Measurements from ENCODE around the gene P2RX6. TPM values are rescaled to one million over a fixed set of nuclear protein-coding genes. Genes with fewer than 3 reads are reported as not detected.
A peak's percentile ranks its signal among the peaks of the same experiment; 100 is the strongest.

P2RX6 gene
- total and polyA plus RNA-seq, 2 experiments from 2014 or later: 3.3 to 8.0 TPM

DNA sequence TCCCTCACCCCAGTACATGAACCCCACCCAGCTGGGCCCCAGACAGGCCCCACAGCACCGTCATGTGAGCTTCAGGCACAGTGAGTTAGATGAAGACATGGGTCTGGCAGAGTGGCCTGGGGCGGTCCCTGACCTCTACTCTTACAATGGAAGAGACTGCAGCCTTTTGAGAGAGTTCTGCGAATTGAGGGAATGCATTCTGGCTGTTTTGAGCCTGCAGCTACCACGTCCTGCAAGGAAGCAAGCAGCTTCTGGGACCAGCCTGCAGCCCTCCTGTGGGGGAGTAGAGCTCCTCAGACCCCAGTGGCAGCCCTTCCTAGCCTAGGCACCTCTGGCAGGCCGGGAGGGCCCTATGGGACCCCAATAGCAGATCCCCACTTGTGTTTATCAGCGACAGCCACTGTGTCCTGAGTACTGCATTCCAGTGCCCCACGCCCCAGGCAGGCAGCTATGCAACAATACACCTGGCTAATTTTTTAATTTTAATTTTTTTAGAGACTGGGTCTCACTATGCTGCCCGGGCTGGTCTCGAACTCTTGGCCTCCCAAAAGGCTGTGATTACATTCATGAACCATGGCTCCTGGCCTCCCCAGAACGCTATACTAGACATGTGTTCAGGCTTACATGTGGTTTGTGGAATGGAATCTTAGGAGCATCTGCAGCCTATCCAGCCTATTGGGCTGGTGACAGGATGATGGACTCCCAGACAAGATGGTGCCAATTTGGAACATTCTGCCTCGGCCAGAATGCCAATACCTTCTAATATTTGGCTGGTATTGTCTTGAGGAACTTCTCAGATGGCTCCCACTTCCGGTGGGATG is 18.1 kb downstream of the P2RX6 start:
- H3K9me3 ChIP-seq (ENCODE audit: low read depth): no peaks in the 10 kb centered on the region
- no peaks in the 10 kb centered on the region for H3K36me3 ChIP-seq (replicated peaks; ENCODE audit: insufficient read depth, low read depth)
- no peaks in the 10 kb centered on the region for H3K27me3 ChIP-seq
- no peak for DNase-seq (ENCODE audit: low spot score)
- peaks cover 17% of the 10 kb centered on the region for H3K4me1 ChIP-seq (ENCODE audit: insufficient read depth)
- peak overlapping the region; percentile 63 for H2AFZ ChIP-seq
- no peaks in the 10 kb centered on the region for H4K20me1 ChIP-seq (ENCODE audit: insufficient read depth, poor library complexity, severe bottlenecking)
- peak overlapping the region; percentile 91 for H3K4me2 ChIP-seq
- TF ChIP-seq, protein P1, sequence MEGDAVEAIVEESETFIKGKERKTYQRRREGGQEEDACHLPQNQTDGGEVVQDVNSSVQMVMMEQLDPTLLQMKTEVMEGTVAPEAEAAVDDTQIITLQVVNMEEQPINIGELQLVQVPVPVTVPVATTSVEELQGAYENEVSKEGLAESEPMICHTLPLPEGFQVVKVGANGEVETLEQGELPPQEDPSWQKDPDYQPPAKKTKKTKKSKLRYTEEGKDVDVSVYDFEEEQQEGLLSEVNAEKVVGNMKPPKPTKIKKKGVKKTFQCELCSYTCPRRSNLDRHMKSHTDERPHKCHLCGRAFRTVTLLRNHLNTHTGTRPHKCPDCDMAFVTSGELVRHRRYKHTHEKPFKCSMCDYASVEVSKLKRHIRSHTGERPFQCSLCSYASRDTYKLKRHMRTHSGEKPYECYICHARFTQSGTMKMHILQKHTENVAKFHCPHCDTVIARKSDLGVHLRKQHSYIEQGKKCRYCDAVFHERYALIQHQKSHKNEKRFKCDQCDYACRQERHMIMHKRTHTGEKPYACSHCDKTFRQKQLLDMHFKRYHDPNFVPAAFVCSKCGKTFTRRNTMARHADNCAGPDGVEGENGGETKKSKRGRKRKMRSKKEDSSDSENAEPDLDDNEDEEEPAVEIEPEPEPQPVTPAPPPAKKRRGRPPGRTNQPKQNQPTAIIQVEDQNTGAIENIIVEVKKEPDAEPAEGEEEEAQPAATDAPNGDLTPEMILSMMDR (IDR thresholded peaks at IDR 0.05; ENCODE audit: poor library complexity): no peak
- TF ChIP-seq EZH2phosphoT487 (IDR thresholded peaks at IDR 0.05; ENCODE audit: low read depth, severe bottlenecking, unreplicated experiment): no peak
- TF ChIP-seq EZH2 (IDR thresholded peaks at IDR 0.05; ENCODE audit: borderline replicate concordance): no peak
- H3K27ac ChIP-seq: peak overlapping the region; percentile 52
- 76% methylated on average over 12 of the region's 12 CpGs for WGBS (ENCODE audit: low lambda C conversion rate, missing lambda C conversion rate)
- H3K79me2 ChIP-seq: no peaks in the 10 kb centered on the region
- H3K4me3 ChIP-seq: no peak overlapping the region
- H3K9me2 ChIP-seq (replicated peaks; ENCODE audit: insufficient read depth): no peaks in the 10 kb centered on the region

DNA sequence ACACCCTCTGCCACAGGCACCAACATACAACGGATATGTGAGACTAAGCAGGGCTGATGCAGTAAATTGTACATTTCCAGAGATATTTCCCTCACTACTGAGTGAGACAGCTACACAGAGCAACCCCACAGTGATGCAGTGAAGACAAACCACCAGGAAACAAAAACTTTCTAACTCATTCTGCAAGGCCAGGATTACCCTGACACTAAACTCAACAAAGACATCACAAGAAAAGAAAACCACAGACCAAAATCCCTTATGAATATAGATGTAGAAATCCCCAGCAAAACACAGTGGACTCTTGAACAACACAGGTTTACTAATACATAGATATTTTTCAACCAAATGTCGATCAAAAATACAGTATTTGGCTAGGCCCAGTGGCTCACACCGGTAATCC is 18.9 kb downstream of the P2RX6 start:
- Histone ChIP-seq H3K4me1 (ENCODE audit: insufficient read depth) (peaks cover 17% of the 10 kb centered on the region), H3K9me3 (ENCODE audit: low read depth) (no peaks in the 10 kb centered on the region), H3K79me2 (no peaks in the 10 kb centered on the region), H3K9me2 (replicated peaks; ENCODE audit: insufficient read depth) (no peaks in the 10 kb centered on the region), H3K27ac (no peak overlapping the region), H3K27me3 (no peaks in the 10 kb centered on the region), H2AFZ (no peak overlapping the region), H4K20me1 (ENCODE audit: insufficient read depth, poor library complexity, severe bottlenecking) (no peaks in the 10 kb centered on the region), H3K4me2 (no peak overlapping the region), H3K4me3 (no peak overlapping the region), H3K36me3 (replicated peaks; ENCODE audit: insufficient read depth, low read depth) (no peaks in the 10 kb centered on the region)
- 93% methylated on average over 3 of the region's 3 CpGs for WGBS (ENCODE audit: low lambda C conversion rate, missing lambda C conversion rate)
- TF ChIP-seq EZH2 (IDR thresholded peaks at IDR 0.05; ENCODE audit: borderline replicate concordance) (no peak), EZH2phosphoT487 (IDR thresholded peaks at IDR 0.05; ENCODE audit: low read depth, severe bottlenecking, unreplicated experiment) (no peak)
- TF ChIP-seq, protein P1 (IDR thresholded peaks at IDR 0.05; ENCODE audit: poor library complexity): no peak
- no peak for DNase-seq (ENCODE audit: low spot score)

DNA sequence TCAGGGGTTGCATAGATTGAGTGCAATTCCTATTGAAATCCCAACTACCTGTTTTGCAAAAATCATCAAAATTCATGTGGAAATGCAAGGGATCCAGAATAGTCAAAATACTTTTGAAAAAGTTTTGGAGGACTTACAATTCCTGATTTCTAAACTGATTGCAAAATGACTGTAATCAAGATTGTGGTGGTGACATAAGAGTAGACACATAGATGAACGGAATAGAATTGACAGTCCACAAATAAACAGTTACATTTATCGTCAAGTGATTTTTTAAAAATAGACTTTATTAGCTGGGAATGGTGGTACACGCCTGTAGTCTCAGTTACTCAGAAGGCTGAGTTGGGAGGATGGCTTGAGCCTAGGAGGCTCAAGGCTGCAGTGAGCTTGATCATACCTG is 20.0 kb downstream of the P2RX6 start:
- 95% methylated on average over 3 of the region's 3 CpGs for WGBS (ENCODE audit: low lambda C conversion rate, missing lambda C conversion rate)
- Histone ChIP-seq H2AFZ (no peak overlapping the region), H3K4me1 (ENCODE audit: insufficient read depth) (peaks cover 17% of the 10 kb centered on the region), H3K79me2 (no peaks in the 10 kb centered on the region), H3K27me3 (no peaks in the 10 kb centered on the region), H4K20me1 (ENCODE audit: insufficient read depth, poor library complexity, severe bottlenecking) (no peaks in the 10 kb centered on the region), H3K9me3 (ENCODE audit: low read depth) (no peaks in the 10 kb centered on the region), H3K27ac (no peak overlapping the region), H3K4me2 (no peak overlapping the region), H3K4me3 (no peak overlapping the region), H3K9me2 (replicated peaks; ENCODE audit: insufficient read depth) (no peaks in the 10 kb centered on the region), H3K36me3 (replicated peaks; ENCODE audit: insufficient read depth, low read depth) (no peaks in the 10 kb centered on the region)
- TF ChIP-seq EZH2phosphoT487 (IDR thresholded peaks at IDR 0.05; ENCODE audit: low read depth, severe bottlenecking, unreplicated experiment) (no peak), EZH2 (IDR thresholded peaks at IDR 0.05; ENCODE audit: borderline replicate concordance) (no peak)
- TF ChIP-seq, protein P1 (IDR thresholded peaks at IDR 0.05; ENCODE audit: poor library complexity): no peak
- no peak for DNase-seq (ENCODE audit: low spot score)

Data from hepatocyte (in vitro differentiated cells).